HG03135 (cell line): ENCODE results near the gene CDH26.
"Not testable (repeated sequence)": the region's sequence is repeated elsewhere in the genome, so short reads cannot be mapped to it uniquely, and the experiment has no call there.

Source experiments
- ATAC-seq: cut with Tn5 transposase; IDR thresholded peaks from one replicate; pipeline ENCODE4 v1.9.1; 2021; ENCODE audit warnings: mild to moderate bottlenecking, moderate library complexity; ENCODE audit not compliant: unreplicated experiment

The CDH26 gene

DNA sequence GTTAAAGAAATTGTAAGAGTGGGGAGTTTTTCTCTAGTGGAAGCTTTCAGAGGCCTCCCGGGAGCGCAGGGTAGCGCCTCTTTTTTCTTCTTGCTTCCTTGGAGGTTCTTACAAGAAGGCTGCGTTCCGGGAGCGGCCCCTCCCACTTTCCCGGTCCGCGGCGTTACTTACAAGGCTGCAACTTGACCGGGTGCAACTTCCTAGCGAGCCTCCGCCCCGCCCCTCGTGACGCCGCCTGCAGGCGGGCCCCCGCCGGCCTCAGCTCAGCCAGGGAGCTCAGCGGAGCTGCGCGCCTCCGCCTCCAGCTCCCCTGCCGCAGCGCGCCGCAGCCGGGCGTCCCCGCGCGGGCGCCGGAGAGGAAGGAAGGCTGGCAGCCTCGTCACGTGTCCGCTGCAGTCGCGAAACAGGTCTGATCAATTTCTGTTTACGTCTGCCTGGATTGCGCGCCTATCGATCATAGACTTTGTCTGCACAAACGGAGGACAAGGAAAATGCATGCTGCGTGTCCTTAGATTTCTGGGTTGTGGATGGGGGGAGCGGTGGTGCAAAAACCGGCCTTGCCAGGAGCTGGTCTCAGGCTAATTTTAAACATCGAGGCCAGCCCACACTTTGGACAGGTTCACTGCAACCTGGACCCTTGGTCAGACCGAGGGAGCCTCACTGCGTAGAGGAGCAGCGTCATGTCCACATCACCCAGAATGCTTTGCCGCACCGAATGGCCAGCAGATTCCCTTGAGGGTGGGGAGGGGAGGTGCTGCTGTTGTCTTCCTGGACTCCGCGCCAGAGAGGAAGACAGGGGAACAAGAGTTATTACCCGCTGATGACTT, 17.9 kb upstream of the CDH26 start, which contains the start of the genes FAM217B and PPP1R3D:
TSS of gene FAM217B (plus strand) at position 261 of the 827 bp plus-strand sequence. CDS start 3,555 bp downstream, outside the sequence.
TSS of gene PPP1R3D (minus strand) at position 177 of the 827 bp plus-strand sequence. CDS start 374 bp downstream, outside the sequence.
- peak; percentile 91 for ATAC-seq

DNA sequence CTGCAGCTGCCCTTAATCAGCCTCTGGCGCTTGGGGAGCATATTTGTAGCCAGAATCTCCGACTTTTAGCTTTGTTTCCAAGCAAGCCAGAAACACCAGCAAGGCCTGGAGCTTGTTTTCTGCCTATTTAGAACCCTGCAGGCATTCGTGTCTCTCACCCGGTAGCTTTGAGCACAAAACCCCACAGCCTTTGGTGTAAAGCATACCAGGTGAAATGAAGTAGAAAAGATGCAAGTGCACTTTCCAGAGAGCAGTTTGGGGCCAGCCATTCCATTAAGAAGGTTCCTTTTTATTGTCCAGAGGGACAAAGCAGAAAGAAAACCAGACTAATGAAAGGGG, 17.3 kb upstream of the CDH26 start:
- ATAC-seq = peak; percentile 4

DNA sequence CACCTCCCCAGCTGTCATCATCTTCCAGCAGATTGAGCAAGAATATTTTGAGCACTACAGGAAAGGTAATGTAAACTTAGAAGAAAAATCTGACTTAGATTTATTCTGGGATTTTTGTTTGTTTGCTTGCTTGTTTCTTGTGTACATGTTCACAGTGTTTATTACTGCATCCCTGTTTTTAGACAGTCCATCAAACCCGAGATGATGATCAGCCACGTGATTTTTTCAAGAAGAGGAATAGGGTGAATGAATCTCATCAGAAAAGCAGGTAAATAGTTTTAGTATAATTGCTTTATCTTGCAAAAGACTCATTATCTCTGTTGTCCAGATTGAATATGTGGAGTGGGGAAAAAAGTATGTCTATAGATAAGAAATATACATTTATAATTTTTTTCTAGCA, 16.0 kb upstream of the CDH26 start:
- ATAC-seq = no peak

DNA sequence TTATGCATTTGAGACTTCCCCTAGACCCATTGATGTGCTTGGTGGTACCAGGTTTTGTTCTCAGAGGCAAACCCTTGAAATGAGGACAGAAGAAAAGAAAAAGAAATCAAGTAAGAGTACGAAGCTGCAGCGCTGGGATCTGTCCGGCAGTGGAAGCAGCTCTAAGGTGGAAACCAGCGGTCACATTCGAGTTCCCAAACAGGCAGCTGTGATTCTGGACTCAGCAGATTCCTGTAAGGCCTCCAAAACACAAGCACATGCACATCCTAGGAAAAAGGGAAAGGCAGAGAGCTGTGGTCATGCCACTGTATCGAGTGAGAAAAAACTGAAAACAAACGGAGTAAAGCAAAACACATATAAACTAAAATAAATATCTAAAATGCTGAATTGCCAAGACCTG, 13.5 kb upstream of the CDH26 start:
- ATAC-seq = no peak

DNA sequence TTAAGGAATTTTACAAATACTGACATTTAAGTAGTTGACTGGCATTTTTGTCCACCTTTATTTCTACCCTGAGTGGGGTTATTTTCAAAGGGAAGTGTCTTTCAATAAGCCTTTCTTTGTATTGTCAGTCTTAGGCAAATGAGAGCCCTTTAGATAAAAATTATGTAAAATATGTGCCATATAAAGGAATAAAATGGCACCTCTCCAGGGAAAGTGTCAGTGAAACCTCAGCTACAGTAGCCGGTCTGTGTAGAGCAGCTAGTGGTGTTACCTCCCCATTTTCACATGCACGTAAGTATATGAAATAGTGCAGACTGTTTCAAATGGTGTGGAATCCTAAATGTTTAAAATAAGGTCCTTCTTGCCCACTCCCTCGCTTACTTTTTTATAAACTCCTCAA, 13.0 kb upstream of the CDH26 start:
- no peak for ATAC-seq

DNA sequence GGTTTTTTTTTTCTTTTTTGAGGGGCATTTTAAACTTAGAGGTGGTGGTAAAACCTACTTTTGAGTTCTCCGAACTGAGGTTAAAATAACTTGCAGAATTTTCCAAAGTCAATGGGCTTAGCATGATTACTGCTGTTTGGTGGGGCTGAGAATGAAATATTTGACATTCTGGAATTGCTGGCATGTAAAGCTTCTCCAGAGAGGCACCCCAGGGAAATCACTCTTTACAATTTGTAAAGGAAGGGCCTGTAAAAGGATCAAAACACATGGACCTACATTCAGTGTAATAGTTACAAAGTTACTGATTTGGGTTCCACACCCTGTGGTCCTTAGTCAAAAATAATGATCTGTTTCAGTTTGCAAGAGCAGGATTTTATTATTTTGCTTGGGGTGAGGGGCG, 12.5 kb upstream of the CDH26 start:
- ATAC-seq = no peak

DNA sequence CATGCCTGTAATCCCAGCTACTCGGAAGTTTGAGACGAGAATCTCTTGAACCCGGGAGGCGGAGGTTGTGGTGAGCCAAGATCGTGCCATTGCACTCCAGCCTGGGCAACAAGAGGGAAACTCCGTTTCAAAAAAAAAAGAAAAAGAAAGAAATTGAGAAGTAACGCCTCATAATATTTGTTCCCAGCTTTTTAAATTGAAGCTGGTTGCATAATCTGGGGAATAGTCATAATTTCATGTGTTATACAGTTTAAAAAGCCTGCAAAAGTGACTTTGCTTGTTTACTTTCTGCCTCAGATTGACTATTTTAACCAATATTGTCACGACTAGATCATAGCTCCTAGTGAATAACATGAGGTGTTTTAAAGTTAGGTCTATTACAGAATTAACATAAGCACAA, 10.8 kb upstream of the CDH26 start:
- no peak for ATAC-seq

DNA sequence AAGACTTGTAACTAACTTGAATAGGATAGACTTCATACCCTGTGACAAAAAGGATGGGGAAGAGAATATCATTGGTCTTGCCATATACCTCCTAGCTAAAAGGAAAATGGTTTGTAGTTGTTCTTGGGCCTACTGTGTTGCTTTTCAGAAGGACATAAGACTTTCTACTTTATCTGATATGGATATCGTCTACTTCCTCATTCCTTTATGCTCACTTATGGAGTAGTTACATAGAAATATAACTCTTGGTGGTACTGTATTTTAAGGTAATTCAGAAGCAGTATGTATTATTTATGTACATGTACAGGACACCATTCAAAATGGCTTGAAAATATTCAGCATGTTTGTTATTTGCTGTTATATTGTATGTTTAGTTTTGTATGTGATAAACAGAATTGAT, 10.0 kb upstream of the CDH26 start:
- ATAC-seq = no peak

DNA sequence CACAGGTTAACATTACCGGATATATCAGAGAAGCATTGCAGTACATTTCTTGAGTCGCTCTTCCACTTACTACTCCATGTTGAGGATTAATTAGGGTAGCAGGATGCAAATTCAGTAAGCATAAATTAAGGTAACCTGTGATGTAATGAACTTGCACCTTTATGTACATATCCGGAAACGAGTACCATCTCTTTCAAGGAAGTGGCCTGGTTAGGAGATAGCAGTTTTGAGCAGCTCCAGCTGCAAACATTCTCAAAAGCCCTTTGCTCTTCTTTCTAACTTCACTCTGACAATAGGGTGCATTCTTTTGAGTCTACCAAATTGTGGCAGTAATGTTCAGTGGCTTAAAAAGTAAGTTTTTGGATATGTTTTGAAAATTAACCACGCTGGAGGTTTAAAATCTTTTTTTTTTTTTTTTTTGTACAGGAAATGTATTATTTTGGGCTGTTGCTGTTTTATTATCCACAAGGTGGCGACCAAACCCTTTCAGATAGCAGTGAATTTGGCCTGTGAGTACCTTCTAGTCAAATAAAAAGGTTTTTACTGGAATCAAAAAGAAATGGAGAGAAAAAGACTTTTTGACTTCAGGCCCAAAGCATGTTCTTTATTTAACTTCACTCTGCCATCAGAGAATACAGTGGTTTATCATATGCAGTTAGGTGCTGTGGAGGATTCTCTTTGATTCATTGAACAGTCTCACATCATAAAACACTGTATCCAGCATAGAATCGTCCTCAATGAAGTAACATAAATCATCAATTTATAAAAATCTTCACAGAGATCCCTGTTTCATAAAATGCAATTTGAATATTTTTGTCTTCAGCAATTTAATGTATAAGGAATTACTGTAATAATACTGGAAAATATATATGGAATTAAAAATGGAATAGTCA, 9.1 kb upstream of the CDH26 start:
- peak; percentile 58 for ATAC-seq

DNA sequence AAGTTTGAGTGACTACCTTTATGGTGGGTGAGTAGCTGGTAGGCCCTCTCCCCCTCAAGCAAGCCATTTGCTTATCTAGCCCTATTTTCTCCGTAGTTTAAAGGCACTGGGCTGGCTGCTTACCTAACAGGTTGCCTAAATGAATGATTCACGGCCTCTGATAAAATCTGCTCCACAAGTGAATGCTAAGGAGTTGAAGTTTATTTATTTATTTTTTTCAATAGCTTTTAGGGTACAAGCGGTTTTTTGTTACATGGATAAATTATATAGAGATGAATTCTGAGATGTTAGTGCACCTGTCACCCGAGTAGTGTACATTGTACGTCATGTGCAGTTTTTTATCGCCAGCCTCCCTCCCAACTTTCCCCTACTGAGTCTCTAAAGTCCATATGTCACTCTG, 8.3 kb upstream of the CDH26 start:
- ATAC-seq = no peak

DNA sequence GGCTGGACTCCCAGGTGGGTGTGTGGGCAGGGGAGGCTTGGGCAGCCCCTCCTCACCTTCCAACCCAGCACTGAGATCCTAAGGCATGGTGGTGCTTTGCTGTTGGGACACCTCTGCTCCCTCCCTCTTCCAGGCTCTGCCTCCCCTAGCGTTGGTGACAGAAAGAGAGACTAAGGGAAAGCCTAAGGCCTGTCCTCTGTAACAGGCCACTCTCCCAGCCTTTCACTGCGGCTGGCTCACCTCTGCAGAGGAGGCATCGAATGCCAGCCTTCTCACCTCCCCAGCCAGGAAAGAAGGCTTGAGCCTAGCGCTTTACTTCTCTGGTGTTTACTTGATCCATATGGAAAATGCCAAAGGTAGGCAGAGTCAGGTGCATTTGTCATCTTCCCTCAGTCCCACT, 3.5 kb upstream of the CDH26 start:
- ATAC-seq = no peak

DNA sequence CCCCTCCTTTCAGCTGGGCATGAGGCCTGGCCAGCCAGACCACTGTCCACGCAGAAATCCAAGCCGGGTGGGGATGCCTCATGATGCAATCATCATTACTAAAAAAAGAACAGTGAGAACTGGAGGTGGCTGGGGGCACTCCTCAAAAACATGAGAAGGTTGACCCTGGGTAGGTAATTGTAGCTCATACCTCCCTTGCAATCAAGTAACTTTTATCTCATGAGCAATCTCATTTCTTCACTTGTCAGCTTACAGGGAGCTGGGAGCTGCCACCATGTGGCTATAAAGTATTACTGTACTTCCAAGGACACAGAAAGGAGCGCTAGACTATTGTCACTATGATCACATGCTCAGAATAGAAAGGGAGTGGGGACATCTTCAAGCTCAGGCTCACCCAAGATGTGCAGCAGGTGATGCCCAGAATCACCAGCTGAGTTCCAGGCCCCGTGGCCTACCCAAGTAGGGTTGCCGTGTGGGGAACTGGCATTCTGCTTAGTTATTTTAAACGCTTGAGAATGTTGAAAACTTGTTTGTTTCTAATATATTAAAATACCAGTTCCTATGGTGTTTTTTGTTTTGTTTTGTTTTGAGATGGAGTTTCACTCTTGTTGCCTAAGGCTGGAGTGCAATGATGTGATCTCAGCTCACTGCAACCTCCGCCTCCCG, 3.0 kb upstream of the CDH26 start:
- ATAC-seq = no peak

DNA sequence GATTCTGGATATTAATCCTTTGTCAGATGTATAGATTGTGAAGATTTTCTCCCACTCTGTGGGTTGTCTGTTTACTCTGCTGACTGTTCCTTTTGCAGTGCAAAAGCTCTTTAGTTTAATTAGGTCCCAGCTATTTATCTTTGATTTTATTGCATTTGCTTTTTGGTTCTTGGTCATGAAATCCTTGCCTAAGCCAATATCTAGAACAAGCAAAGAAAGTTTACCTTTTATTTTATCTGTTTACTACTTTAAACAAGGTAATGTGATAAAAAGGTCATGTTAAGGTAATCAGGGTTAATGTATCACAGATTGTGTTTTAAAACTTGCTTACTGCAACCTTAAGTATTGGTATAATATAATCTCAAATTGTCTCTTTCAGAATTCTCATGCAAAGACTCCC, 655 bp upstream of the CDH26 start:
- not testable (repeated sequence) for ATAC-seq

DNA sequence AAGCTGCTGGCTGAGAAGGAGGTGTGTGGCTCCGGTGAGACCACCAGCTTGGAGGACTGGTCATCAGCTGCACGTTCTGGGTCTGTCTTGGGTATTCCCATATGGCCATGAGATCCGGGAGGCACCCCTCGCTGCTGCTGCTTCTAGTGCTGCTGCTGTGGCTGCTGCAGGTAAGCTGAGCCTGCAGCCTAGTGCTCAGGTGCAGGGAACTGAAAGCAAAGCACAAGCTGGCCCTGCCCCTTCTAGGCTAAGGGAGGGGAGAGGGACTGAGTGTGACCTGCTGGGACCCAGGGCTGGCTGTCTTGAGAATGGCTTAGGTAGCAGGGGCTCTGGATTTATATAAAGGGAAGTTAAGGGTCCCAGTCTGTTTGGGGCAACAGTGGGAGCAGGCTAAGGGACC, 403 bp downstream of the CDH26 start:
- no peak for ATAC-seq

DNA sequence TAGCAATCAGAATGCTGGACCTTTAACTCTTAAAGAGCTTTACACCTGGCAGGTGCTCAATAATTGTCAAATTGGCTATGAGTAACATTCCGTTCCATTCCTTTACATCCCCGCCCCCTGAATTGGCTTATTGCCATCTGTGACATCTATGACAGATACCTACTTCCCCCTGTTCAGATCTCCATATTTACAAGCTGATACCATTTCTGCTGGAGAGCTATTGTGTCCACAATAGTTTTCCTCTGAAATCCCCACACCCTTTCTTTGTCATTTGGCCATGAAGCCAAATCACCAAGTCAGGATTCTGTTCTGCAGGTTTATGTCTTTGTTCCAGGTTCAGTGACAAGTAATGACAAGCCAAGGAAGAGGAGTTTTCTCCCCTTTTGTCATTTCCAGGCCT, 3.2 kb downstream of the CDH26 start:
- ATAC-seq = no peak

DNA sequence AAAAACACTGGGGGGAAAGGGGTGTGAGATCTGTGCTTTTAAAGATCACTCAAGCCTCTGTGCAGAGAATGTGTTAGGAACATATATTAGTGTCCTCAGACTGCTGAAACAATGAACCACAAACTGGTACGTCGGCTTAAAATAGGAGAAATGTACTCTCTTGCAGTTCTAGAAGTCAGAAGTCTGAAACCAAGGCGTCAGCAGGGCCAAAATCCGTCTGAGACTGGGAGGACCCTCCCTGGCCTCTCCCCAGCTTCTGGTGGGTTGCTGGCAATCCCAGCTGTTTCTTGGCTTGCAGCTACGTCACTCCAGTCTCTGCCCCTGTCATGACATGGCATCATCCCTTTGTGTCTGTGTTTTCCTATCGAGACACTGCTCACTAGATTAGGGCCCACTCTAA, 3.9 kb downstream of the CDH26 start:
- ATAC-seq = no peak

DNA sequence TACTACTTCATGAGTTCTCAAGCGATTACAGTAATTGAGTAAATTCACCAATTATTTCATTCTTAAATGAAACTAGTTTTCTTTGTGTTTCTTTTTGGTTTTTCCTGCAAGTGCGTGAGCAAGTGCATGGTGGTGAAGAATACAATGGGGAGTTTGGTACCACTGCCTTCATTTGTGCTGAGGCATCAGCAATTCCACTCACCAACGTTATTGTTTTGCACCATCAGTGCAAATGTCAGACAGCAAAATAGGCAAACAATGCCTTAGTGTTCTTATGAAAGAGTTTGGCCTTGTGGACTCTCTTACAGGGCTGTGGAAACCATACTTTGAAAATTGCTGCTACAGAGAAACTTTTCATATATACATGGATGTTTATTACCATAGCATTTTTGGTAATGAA, 8.2 kb downstream of the CDH26 start:
- ATAC-seq = no peak

DNA sequence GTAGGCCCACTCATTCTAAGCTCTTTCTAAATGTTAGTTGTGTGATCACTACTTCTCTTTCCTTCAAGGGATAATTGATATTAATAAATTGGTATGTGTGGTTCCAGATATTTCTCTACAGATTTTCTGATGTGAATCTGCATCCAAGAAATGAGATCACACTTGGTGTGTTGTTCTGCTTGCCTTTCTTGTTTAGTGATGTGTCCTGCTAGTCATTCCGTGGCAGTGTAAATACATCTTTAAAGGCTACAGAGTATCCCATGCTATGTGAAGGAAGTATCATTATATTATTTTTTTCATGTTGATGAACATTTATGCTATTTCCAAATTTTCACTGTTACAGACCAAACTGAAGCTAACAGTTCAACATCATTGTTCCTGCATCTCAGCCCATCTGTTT, 13.2 kb downstream of the CDH26 start:
- ATAC-seq = no peak

DNA sequence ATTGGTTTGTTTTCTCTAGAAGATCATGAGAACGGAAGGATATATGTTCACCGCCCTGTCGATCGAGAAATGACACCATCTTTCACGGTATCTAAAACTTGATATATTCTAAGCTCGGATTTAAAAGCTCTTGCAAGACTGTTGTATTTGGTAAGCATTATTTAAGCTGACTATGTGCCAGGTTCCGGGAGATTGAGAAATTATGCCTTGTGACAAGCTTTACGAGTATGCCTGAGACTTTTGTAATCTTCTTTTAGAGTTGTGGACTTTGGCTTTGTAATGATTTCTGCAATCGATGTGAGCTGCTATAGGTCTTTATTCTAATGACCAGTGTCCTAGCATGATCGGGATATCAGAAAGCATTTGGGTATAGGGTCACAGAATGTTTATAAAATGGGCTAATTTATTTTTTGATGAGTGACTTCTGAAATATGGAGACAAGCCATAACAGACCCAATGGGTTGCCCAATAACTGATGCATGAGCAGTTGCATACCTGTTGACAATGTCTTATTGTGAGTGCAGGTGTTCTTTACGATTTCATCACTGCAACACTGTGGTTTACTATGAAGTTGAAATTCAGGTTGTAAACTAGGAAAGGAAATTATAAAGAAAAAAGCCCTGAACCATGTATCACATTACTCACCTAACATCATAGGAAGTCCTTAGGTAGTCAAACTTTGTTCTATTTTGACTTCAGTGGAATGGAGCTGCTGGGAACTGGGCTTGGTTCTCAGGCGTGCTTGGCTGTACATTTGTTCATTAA, 14.0 kb downstream of the CDH26 start:
- ATAC-seq = no peak

DNA sequence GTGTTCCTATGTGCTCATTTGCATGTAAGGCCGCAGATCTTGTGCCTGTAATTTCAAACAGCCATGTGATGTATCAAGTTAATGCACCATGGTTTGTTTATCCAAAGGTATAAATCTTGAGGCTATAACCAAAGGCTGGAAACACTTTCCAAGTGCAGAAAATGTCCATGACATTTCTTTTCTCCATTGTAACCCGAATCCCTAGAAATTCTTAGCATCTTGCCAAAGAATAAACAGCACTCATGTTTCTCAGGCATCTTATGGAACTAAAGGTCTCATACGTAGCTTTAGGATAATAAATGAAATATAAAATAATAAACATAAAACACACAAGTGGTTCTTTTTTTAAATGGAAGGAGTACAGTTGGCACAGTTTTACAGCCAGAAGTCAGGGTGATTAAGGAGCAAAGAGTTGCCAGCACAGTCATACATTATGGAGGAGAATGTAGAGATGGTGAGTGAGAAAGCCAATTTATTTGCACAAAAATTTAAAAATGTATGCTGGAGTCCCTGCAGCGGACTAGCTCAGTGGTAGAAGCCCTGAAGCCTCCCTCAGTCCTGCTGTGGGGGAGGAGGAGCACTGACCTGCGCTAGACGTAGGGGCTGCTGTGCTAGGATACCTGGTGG, 18.0 kb downstream of the CDH26 start:
- no peak for ATAC-seq
